Coronary artery (tissue), 2 donors: Measurements from ENCODE around the gene KIR2DL4.

ENCODE experiments used
- DNase-seq: peaks from one replicate; pipeline ENCODE4 v3.0.0-alpha.2; 2017; ENCODE audit warnings: low spot score
- H3K27ac ChIP-seq, 2 donors: fragments of 200-600 bp; sonication (generic); one replicate each; pipeline ENCODE4 v1.5.1; 2016 to 2019
- H3K4me3 ChIP-seq: fragments of 200-600 bp; sonication (generic); 2 replicates; pipeline ENCODE4 v1.5.1; 2016; ENCODE audit warnings: mild to moderate bottlenecking, moderate library complexity
- TF ChIP-seq, protein P1 (sequence below): fragments of 200-600 bp; sonication (generic); IDR thresholded peaks from one replicate; pipeline ENCODE4 v1.5.1; 2019; ENCODE audit warnings: antibody characterized with exemption

The KIR2DL4 gene

DNA sequence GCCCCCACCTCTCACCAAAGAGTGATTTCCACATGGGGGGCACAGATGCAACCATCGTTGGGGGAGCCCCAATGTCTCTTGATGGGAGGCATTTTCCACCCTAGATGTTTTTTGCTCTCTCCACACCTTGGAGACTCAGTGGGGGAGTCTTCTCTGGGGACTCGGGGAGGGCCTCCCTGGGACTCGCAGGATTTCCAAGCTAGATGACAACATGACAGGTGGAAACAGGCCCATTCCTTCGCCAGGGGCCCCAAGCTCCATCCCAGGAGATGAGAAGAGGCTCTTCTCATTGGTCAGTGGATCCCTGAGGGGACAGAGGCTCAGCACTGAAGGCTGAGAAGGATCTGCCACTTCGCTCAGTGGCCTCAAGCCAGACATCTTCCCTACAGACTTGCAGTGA, 12.7 kb upstream of the KIR2DL4 start:
- no peak overlapping the region for H3K4me3 ChIP-seq
- DNase-seq, result no peak
- TF ChIP-seq, protein P1, sequence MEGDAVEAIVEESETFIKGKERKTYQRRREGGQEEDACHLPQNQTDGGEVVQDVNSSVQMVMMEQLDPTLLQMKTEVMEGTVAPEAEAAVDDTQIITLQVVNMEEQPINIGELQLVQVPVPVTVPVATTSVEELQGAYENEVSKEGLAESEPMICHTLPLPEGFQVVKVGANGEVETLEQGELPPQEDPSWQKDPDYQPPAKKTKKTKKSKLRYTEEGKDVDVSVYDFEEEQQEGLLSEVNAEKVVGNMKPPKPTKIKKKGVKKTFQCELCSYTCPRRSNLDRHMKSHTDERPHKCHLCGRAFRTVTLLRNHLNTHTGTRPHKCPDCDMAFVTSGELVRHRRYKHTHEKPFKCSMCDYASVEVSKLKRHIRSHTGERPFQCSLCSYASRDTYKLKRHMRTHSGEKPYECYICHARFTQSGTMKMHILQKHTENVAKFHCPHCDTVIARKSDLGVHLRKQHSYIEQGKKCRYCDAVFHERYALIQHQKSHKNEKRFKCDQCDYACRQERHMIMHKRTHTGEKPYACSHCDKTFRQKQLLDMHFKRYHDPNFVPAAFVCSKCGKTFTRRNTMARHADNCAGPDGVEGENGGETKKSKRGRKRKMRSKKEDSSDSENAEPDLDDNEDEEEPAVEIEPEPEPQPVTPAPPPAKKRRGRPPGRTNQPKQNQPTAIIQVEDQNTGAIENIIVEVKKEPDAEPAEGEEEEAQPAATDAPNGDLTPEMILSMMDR, result no peak
- no peak overlapping the region for H3K27ac ChIP-seq

DNA sequence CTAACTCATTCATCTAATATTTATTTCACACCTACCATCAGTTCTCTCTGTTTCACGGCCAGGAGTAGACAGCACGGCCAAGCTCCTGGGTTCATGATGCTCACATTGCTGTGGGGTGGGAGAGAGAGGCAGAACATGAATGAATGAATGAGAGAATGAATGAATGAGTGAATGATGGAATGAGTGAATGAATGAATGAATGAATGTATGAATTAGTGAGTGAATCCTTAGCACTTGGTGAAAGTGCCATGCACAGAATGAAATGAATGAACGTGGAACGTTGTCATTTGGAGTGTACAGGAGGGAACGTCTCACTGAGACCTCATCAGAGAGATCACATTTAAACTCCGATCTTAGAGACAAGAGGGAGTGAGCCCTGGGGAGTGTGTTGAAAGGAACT, 11.9 kb upstream of the KIR2DL4 start:
- no peak overlapping the region for H3K27ac ChIP-seq
- H3K4me3 ChIP-seq, result no peak overlapping the region
- TF ChIP-seq, protein P1, result no peak
- no peak for DNase-seq

DNA sequence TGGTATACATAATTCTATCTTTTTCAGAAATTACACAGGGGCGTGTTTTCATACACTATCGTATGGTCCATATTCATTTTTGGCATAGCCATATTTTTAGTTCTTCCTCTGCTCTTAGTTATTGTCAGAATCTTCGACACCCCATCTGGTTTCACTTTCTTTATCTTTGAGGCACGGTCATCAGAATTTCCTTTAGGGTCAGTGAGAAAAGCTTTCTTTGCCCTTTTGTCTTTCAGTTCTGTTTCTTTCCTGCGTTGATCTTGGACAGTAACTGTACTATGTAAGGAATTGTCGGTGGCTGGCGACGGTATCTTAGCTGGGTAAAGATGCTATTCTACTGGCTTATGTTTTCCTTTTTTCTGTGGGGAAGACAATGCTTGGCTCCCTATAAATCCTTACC, 10.6 kb upstream of the KIR2DL4 start:
- TF ChIP-seq, protein P1, result no peak
- H3K27ac ChIP-seq, result no peak overlapping the region
- peak overlapping the region; percentile 44 for H3K4me3 ChIP-seq

DNA sequence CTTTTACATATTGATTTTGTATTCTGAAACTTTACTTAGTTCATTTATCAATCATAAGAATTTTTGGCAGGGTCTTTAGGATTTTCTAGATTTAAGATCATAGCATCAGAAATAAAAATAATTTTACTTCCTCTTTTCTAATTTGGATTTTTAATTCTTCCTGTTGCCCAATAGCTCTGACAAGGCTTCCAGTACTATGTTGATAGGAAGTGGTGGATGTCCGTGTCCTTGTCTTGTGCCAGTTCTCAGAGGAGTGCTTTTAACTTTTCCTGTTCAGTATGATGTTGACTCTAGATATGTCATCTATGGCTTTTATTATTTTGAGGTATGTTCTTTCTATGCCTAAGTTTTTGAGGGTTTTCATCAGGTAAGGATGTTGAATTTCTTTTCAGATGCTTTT, 7.7 kb upstream of the KIR2DL4 start:
- DNase-seq, result no peak
- TF ChIP-seq, protein P1, result no peak
- Histone ChIP-seq H3K4me3 (no peak overlapping the region), H3K27ac (no peak overlapping the region)

More for the DNA sequence above, 10.6 kb upstream of the KIR2DL4 start:
- DNase-seq, result no peak

DNA sequence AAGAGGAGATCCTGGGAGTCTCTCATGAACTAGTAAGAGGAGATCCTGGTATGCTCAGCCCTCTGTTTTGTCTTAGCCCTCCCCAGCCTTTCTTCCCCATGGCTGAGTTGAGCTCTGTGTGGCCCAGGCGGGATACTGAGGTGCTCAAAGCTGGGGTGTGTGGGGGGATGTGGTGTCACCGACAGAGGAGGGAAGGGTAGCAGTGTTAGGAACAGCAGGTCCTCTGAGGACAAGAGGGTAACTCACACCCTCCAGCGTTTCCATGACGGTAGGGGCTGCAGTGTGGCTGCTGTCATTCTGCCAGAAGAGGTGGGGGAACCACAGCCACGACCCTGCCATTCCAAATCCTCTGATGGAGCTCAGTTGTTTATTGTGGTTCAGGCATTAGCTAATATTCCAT, 691 bp downstream of the KIR2DL4 start:
- Histone ChIP-seq H3K4me3 (no peak overlapping the region), H3K27ac (no peak overlapping the region)
- TF ChIP-seq, protein P1, result no peak
- DNase-seq, result no peak

DNA sequence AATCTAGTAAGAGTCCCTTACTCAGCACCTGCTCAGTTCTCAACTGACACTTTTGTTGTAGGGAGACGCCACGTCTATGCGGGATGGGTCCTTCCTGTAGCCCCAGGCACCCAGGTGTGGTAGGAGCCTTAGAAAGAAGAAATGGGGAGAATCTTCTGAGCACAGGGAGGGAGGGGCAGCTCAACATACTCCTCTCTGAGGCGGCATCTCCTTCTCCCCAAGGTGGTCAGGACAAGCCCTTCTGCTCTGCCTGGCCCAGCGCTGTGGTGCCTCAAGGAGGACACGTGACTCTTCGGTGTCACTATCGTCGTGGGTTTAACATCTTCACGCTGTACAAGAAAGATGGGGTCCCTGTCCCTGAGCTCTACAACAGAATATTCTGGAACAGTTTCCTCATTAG, 1.2 kb downstream of the KIR2DL4 start:
- TF ChIP-seq, protein P1, result no peak
- no peak overlapping the region for H3K4me3 ChIP-seq
- no peak for DNase-seq
- H3K27ac ChIP-seq, result no peak overlapping the region

DNA sequence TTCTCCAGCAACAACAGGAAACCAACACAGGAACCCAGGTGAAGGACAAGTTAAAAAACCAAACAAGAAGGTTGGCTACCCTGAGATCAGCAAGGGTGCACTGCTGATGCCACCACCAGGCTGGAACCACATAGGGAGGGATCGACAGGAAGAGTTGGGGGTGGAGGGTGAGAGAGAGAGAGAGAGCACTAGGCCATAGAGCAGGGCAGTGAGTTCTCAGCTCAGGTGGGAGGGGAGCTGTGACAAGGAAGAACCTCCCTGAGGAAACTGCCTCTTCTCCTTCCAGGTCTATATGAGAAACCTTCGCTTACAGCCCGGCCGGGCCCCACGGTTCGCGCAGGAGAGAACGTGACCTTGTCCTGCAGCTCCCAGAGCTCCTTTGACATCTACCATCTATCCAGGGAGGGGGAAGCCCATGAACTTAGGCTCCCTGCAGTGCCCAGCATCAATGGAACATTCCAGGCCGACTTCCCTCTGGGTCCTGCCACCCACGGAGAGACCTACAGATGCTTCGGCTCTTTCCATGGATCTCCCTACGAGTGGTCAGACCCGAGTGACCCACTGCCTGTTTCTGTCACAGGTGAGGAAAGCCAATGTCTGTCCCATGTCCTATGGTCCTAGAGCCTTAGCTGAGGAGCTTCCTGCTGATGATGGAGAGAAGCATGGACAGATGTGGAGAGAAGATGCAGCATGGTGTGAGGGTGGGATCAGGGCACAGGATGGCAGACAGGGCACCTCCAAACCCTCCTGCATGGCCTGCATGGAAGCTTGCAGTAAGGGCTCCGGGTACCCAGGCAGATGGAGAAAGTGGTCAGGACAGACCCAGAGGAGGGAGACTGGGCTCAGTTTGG, 2.5 kb downstream of the KIR2DL4 start:
- H3K4me3 ChIP-seq, result no peak overlapping the region
- H3K27ac ChIP-seq, result no peak overlapping the region
- DNase-seq, result no peak
- TF ChIP-seq, protein P1, result no peak
